Measurements from ENCODE around the gene RGS14. TPM values are rescaled to one million over a fixed set of nuclear protein-coding genes. Genes with fewer than 3 reads are reported as not detected.

RGS14 gene
- total and polyA plus RNA-seq, 12 donors, result 2.2 to 9.6 (median 4.1) TPM

DNA sequence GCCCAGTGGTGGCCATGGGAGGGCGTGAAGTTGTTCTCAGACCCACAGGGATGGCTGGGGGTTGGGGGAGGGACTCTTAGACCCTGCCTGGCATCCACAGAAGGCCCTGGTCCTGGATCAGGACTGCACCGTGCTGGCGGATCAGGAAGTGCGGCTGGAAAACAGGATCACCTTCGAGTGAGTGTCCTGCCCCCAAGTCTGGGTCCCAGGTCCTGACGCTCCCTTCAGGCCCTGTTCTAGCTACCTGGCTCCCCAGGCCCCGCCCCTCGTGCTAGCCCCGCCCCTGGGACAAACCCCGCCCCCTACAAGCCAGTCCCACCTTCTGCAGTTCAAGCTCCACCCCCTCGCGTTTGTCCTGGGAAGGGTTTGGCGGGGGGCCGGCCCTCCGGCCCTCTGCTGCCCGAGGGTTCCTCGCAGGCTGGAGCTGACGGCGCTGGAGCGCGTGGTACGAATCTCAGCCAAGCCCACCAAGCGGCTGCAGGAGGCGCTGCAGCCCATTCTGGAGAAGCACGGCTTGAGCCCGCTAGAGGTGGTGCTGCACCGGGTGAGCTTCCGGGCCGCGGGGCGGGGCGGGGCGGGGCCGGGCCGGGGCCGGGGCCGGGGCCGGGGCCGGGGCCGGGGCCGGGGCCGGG, 12.9 kb downstream of the RGS14 start:
- Histone ChIP-seq H3K9me3 (no peaks in the 10 kb centered on the region), H3K27ac (peak overlapping the region in 2 of 10 donors; percentile 31 to 75), H3K4me3 (peak overlapping the region in 9 of 10 donors; percentile 14 to 58 (median 41)), H3K27me3 (no peaks in the 10 kb centered on the region), H3K4me1 (peaks cover 3 to 59% (median 18%) of the 10 kb centered on the region in 9 donors), H3K36me3 (peaks cover 0 to 37% (median 0%) of the 10 kb centered on the region in 9 donors)
- TF ChIP-seq, protein P1, sequence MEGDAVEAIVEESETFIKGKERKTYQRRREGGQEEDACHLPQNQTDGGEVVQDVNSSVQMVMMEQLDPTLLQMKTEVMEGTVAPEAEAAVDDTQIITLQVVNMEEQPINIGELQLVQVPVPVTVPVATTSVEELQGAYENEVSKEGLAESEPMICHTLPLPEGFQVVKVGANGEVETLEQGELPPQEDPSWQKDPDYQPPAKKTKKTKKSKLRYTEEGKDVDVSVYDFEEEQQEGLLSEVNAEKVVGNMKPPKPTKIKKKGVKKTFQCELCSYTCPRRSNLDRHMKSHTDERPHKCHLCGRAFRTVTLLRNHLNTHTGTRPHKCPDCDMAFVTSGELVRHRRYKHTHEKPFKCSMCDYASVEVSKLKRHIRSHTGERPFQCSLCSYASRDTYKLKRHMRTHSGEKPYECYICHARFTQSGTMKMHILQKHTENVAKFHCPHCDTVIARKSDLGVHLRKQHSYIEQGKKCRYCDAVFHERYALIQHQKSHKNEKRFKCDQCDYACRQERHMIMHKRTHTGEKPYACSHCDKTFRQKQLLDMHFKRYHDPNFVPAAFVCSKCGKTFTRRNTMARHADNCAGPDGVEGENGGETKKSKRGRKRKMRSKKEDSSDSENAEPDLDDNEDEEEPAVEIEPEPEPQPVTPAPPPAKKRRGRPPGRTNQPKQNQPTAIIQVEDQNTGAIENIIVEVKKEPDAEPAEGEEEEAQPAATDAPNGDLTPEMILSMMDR (IDR thresholded peaks at IDR 0.05), result peak in 8 of 9 donors; percentile 11 to 60 (median 44)
- ATAC-seq (peak; percentile 42 to 65 (median 58)), DNase-seq (peak; percentile 66 to 72)
- WGBS, 2 donors, result 13 to 15% methylated on average over 28 to 42 of the region's 42 CpGs
- intact Hi-C loops (cut with DNase I), result loop anchor here in 2 of 10 donors (5.0 to 10.0 kb wide), 2 partner anchors 43 to 46 kb away; no protein-coding TSS in a partner anchor

DNA sequence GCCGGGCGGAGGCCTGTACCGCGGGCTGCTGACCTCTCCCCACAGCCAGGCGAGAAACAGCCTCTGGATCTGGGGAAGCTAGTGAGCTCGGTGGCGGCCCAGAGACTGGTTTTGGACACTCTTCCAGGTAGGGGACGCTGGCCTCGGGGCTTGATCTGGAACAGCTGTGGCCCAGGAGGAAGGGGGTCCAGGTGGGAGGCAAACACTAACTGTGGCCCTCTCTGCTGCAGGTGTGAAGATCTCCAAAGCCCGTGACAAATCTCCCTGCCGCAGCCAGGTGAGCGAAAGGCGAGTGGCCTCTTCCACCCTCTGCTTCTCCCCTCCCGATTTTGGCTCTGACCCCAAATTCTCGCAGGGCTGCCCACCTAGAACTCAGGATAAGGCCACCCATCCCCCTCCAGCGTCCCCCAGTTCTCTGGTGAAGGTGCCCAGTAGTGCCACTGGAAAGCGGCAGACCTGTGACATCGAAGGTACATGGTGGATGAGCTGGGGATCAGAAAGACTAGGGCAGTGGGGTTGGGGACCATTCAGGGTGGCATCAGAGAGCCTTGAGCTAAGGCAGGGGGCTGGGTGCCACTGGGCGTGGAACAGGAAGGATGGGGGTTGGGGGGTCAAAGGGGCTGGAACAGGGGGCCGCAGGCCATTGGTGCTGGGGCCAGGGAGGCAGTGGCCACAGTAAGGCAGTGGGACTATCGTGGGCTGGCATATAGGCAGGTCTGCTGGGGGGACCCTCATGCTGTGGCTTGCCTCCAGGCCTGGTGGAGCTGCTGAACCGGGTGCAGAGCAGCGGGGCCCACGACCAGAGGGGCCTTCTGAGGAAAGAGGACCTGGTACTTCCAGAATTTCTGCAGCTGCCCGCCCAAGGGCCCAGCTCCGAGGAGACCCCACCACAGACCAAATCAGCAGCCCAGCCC, 13.7 kb downstream of the RGS14 start:
- Histone ChIP-seq H3K9me3 (no peaks in the 10 kb centered on the region), H3K27ac (peak overlapping the region in 2 of 10 donors; percentile 31 to 75), H3K27me3 (no peaks in the 10 kb centered on the region), H3K36me3 (peaks cover 0 to 37% (median 0%) of the 10 kb centered on the region in 9 donors), H3K4me1 (peaks cover 3 to 52% (median 17%) of the 10 kb centered on the region in 9 donors), H3K4me3 (peak overlapping the region in 9 of 10 donors; percentile 14 to 58 (median 41))
- WGBS, 2 donors, result 64 to 76% methylated on average over 21 to 26 of the region's 26 CpGs
- intact Hi-C loops (cut with DNase I), result loop anchor here in 2 of 10 donors (5.0 to 10.0 kb wide), 2 partner anchors 44 to 47 kb away; no protein-coding TSS in a partner anchor
- ATAC-seq (no peak), DNase-seq (no peak)
- TF ChIP-seq, protein P1 (IDR thresholded peaks at IDR 0.05), result no peak

DNA sequence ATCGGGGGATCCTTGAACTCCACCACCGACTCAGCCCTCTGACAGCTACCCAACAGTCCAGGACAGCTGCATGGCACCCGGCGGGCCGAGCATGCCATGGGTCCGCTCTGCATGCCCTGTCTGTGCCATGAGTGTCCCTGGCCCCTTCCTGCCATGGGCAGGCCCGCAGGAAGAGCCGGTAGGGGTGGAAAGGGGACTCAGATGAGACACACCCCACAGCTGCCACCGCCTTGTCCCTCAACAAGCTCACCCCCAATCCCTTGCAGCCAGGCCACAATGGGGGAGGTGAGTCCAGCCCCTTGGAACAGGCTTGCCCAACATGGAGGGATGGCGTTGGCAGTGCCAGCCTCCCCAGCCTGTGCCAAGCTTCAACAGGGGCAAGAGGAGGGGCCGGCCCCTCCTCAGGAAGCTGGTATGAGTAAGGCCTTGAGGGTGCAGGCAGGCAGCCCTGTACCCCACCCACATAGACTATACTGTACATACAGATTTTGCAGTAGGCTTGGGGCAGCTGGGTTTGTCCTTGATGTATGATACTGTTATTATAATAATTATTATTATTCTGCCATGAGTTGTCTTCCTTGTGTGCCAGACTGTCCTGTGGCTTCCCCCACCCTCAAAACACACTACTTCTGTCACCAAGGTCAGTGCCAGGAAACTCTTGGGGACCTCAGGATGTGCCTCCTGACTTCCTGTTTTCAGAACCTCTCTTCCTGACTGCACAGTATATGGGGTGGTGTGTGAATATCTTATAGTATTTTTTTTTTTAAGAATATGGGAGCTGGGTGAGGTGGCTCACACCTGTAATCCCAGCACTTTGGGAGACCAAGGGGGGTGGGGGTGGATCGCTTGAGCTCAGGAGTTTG, 14.5 kb downstream of the RGS14 start:
- peak overlapping the region in 1 of 10 donors; percentile 75 for H3K27ac ChIP-seq
- no peaks in the 10 kb centered on the region for H3K27me3 ChIP-seq
- no peaks in the 10 kb centered on the region for H3K9me3 ChIP-seq
- intact Hi-C loops (cut with DNase I), result loop anchor here in 2 of 10 donors (5.0 to 10.0 kb wide), 2 partner anchors 45 to 47 kb away; no protein-coding TSS in a partner anchor
- no peak overlapping the region for H3K4me3 ChIP-seq
- TF ChIP-seq, protein P1 (IDR thresholded peaks at IDR 0.05), result no peak
- WGBS, 2 donors, result 91 to 93% methylated on average over 12 of the region's 12 CpGs
- peaks cover 0 to 34% (median 0%) of the 10 kb centered on the region in 9 donors for H3K36me3 ChIP-seq
- H3K4me1 ChIP-seq, result peaks cover 3 to 45% (median 16%) of the 10 kb centered on the region in 9 donors
- no peak for DNase-seq
- no peak for ATAC-seq
